G401.6 (cell line): ENCODE measurements around the gene ZNF562.

Source experiments
- FAIRE-seq: peaks from 2 replicates; lab custom pipeline; 2012; peaks lifted over from hg19 to GRCh38; lab: Jason Lieb, UNC

Gene ZNF562

GRCh38 chr19:9644472-9644871 lies 30.4 kb downstream of the ZNF562 start:
- no peak for FAIRE-seq

GRCh38 chr19:9641810-9642209 lies 33.1 kb downstream of the ZNF562 start:
- no peak for FAIRE-seq

GRCh38 chr19:9640956-9641355 lies 33.9 kb downstream of the ZNF562 start:
- no peak for FAIRE-seq

- FAIRE-seq: no peak
These were observed 38.9 kb downstream of the ZNF562 start for GRCh38 chr19:9636018-9636417.

- FAIRE-seq: no peak
These were observed 47.0 kb downstream of the ZNF562 start for GRCh38 chr19:9627856-9628255.

- no peak for FAIRE-seq
These were observed 52.4 kb downstream of the ZNF562 start for GRCh38 chr19:9622531-9622930.

- FAIRE-seq: no peak
These were observed 53.5 kb downstream of the ZNF562 start, which contains the start of gene ZNF561 for GRCh38 chr19:9621156-9622037. Gene ZNF561, minus strand, starts transcription at chr19:9621232. Its CDS starts 1,776 bp downstream, at chr19:9619456.

- FAIRE-seq: no peak
These were observed 54.1 kb downstream of the ZNF562 start for GRCh38 chr19:9620842-9621155.

GRCh38 chr19:9615844-9616243 lies 59.1 kb downstream of the ZNF562 start:
- no peak for FAIRE-seq

GRCh38 chr19:9610484-9611113 lies 64.3 kb downstream of the ZNF562 start:
- FAIRE-seq: no peak

- FAIRE-seq: no peak
These were observed 66.0 kb downstream of the ZNF562 start for GRCh38 chr19:9608912-9609311.

- FAIRE-seq: no peak
These were observed 77.9 kb downstream of the ZNF562 start for GRCh38 chr19:9597027-9597426.
